Fibroblast of lung (primary cell): ENCODE measurements around the gene CPOX. TPM values are rescaled to one million over a fixed set of nuclear protein-coding genes. Genes with fewer than 3 reads are reported as not detected.

ENCODE experiments used
- DNase-seq, 2 donors: peaks; one replicate each; pipeline versions ENCODE4 v3.0.0 to v3.0.0-alpha.2; 2010; ENCODE audit warnings: low read depth in 2 of 2
- H2AFZ ChIP-seq: 2 replicates; pipeline ENCODE4 v1.5.1; 2012; ENCODE audit warnings: low read length, control low read depth, inconsistent platforms
- H3K27ac ChIP-seq: 2 replicates; pipeline ENCODE4 v1.5.1; 2011; ENCODE audit warnings: low read length, control low read depth; ENCODE audit not compliant: insufficient read depth
- H3K27me3 ChIP-seq: 2 replicates; pipeline ENCODE4 v1.5.1; 2011; ENCODE audit warnings: mild to moderate bottlenecking, low read length; ENCODE audit not compliant: control insufficient read depth, insufficient read depth
- H3K36me3 ChIP-seq: 2 replicates; pipeline ENCODE4 v1.5.1; 2011; ENCODE audit warnings: low read length; ENCODE audit not compliant: control insufficient read depth, insufficient read depth
- H3K4me1 ChIP-seq: 2 replicates; pipeline ENCODE4 v1.5.1; 2011; ENCODE audit warnings: low read length; ENCODE audit not compliant: control insufficient read depth, insufficient read depth; ENCODE audit errors: extremely low read depth
- H3K4me2 ChIP-seq: 2 replicates; pipeline ENCODE4 v1.5.1; 2011; ENCODE audit warnings: low read length, control low read depth; ENCODE audit not compliant: insufficient read depth; ENCODE audit errors: extremely low read depth
- H3K4me3 ChIP-seq, 4 experiments: fragments of 200-600 bp in 1 of 4; sonication (generic) in 1 of 4; replicated peaks in 1 of 4; 2 replicates each; pipeline ENCODE4 v1.5.1; 2011 to 2016; ENCODE audit warnings: low read length in 4 of 4, low read depth in 3 of 4, mild to moderate bottlenecking in 3 of 4, control low read depth in 2 of 4, inconsistent platforms in 1 of 4, mixed read lengths in 1 of 4; ENCODE audit not compliant: insufficient read depth in 1 of 4; ENCODE audit errors: control extremely low read depth in 1 of 4
- H3K79me2 ChIP-seq: 2 replicates; pipeline ENCODE4 v1.5.1; 2012; ENCODE audit warnings: mild to moderate bottlenecking, low read length, inconsistent platforms; ENCODE audit not compliant: control insufficient read depth, insufficient read depth
- H3K9ac ChIP-seq: 2 replicates; pipeline ENCODE4 v1.5.1; 2011; ENCODE audit warnings: mild to moderate bottlenecking, low read length, control low read depth; ENCODE audit not compliant: insufficient read depth
- H3K9me3 ChIP-seq: 2 replicates; pipeline ENCODE4 v1.5.1; 2012; ENCODE audit warnings: low read depth, low read length; ENCODE audit not compliant: control insufficient read depth, insufficient read depth
- H4K20me1 ChIP-seq: 2 replicates; pipeline ENCODE4 v1.5.1; 2011; ENCODE audit warnings: low read length; ENCODE audit not compliant: control insufficient read depth, insufficient read depth; ENCODE audit errors: extremely low read depth
- CTCF ChIP-seq, 2 donors: IDR thresholded peaks in 1 of 2; conservative IDR thresholded peaks in 1 of 2; 1 replicate in 1 of 2; 2 replicates in 1 of 2; pipeline ENCODE4 v1.5.1; 2011 to 2012; ENCODE audit warnings: low read length in 2 of 2, control low read depth in 1 of 2, inconsistent platforms in 1 of 2, low read depth in 1 of 2, mild to moderate bottlenecking in 1 of 2
- EZH2 ChIP-seq: IDR thresholded peaks from 2 replicates; pipeline ENCODE4 v1.5.1; 2012; ENCODE audit warnings: low read length, control low read depth, mild to moderate bottlenecking; ENCODE audit errors: missing control alignments
- polyA plus RNA-seq, 2 donors: library from polyadenylated mRNA; depleted of rRNA in 1 of 2; stranded (reverse) in 1 of 2; unstranded in 1 of 2; fragments of >200 nt; gene quantifications; 2 replicates each; pipeline ENCODE4 v1.2.1, GENCODE V29; 2011 to 2012; ENCODE audit warnings: missing spikeins in 1 of 2
- total RNA-seq: library from RNA; depleted of rRNA; stranded (reverse); fragments of >200 nt; gene quantifications from 2 replicates; pipeline ENCODE4 v1.2.1, GENCODE V29; 2014

Gene CPOX
- total and polyA plus RNA-seq, 2 donors (not counting 1 experiment from before 2014, with no cell fraction given), result 17.3 to 25.1 TPM

GRCh38 chr3:98565237-98565643 lies 28.2 kb downstream of the CPOX start:
- no peaks in the 10 kb centered on the region for H3K4me1 ChIP-seq
- TF ChIP-seq CTCF (conservative IDR thresholded peaks at IDR 0.05 in 1 of 2, IDR thresholded peaks at IDR 0.05 in 1 of 2; ENCODE audit: low read depth in 1 of 2, low read length in 2 of 2), result no peak
- no peak for TF ChIP-seq EZH2
- H3K27ac ChIP-seq, result no peak overlapping the region
- H3K36me3 ChIP-seq, result no peaks in the 10 kb centered on the region
- H3K27me3 ChIP-seq, result no peaks in the 10 kb centered on the region
- no peaks in the 10 kb centered on the region for H3K79me2 ChIP-seq
- DNase-seq, result no peak
- H3K9me3 ChIP-seq, result no peaks in the 10 kb centered on the region
- no peaks in the 10 kb centered on the region for H4K20me1 ChIP-seq
- no peak overlapping the region for H3K4me3 ChIP-seq
- H3K4me2 ChIP-seq, result no peak overlapping the region
- H3K9ac ChIP-seq, result no peak overlapping the region
- H2AFZ ChIP-seq, result no peak overlapping the region

GRCh38 chr3:98564282-98565005 lies 29.0 kb downstream of the CPOX start:
- H3K36me3 ChIP-seq, result no peaks in the 10 kb centered on the region
- no peak overlapping the region for H3K4me3 ChIP-seq
- H3K4me1 ChIP-seq, result no peaks in the 10 kb centered on the region
- no peak overlapping the region for H3K27ac ChIP-seq
- H3K4me2 ChIP-seq, result no peak overlapping the region
- H2AFZ ChIP-seq, result no peak overlapping the region
- H3K79me2 ChIP-seq, result no peaks in the 10 kb centered on the region
- no peaks in the 10 kb centered on the region for H4K20me1 ChIP-seq
- H3K27me3 ChIP-seq, result no peaks in the 10 kb centered on the region
- TF ChIP-seq CTCF (conservative IDR thresholded peaks at IDR 0.05 in 1 of 2, IDR thresholded peaks at IDR 0.05 in 1 of 2; ENCODE audit: low read depth in 1 of 2, low read length in 2 of 2) (no peak), EZH2 (no peak)
- DNase-seq, result no peak
- H3K9me3 ChIP-seq, result no peaks in the 10 kb centered on the region
- no peak overlapping the region for H3K9ac ChIP-seq

GRCh38 chr3:98563661-98564281 lies 29.6 kb downstream of the CPOX start:
- Histone ChIP-seq H3K4me3 (no peak overlapping the region), H3K27me3 (no peaks in the 10 kb centered on the region), H3K9me3 (no peaks in the 10 kb centered on the region), H3K36me3 (no peaks in the 10 kb centered on the region), H3K4me2 (no peak overlapping the region), H4K20me1 (no peaks in the 10 kb centered on the region), H3K9ac (no peak overlapping the region), H3K79me2 (no peaks in the 10 kb centered on the region), H3K27ac (no peak overlapping the region), H2AFZ (no peak overlapping the region), H3K4me1 (no peaks in the 10 kb centered on the region)
- TF ChIP-seq EZH2 (no peak), CTCF (conservative IDR thresholded peaks at IDR 0.05 in 1 of 2, IDR thresholded peaks at IDR 0.05 in 1 of 2; ENCODE audit: low read depth in 1 of 2, low read length in 2 of 2) (no peak)
- DNase-seq, result peak; percentile 60 to 79
